A204.1 (cell line): ENCODE measurements around the gene PPP1R13L.
"Not testable (repeated sequence)": the region's sequence is repeated elsewhere in the genome, so short reads cannot be mapped to it uniquely, and the experiment has no call there.

ENCODE experiments used
- FAIRE-seq: peaks from 2 replicates; lab custom pipeline; 2012; peaks lifted over from hg19 to GRCh38; lab: Jason Lieb, UNC

The PPP1R13L gene

GRCh38 chr19:45432543-45432942, 27.7 kb upstream of the PPP1R13L start:
- FAIRE-seq = not testable (repeated sequence)

- not testable (repeated sequence) for FAIRE-seq
These were observed 26.1 kb upstream of the PPP1R13L start for GRCh38 chr19:45431008-45431407.

- FAIRE-seq = not testable (repeated sequence)
These were observed 25.0 kb upstream of the PPP1R13L start for GRCh38 chr19:45429896-45430295.

GRCh38 chr19:45428384-45429231, 23.7 kb upstream of the PPP1R13L start:
- FAIRE-seq = no peak

- FAIRE-seq = peak; percentile 86
These were observed 19.6 kb upstream of the PPP1R13L start for GRCh38 chr19:45424191-45425058.

- peak; percentile 87 for FAIRE-seq
These were observed 18.8 kb upstream of the PPP1R13L start, which contains the start of gene ERCC1 for GRCh38 chr19:45423589-45424190. Gene ERCC1, minus strand, starts transcription at chr19:45423917. Its CDS starts 543 bp downstream, at chr19:45423374.

- FAIRE-seq = no peak
These were observed 18.2 kb upstream of the PPP1R13L start for GRCh38 chr19:45423033-45423588.

GRCh38 chr19:45421947-45422498, 17.2 kb upstream of the PPP1R13L start:
- no peak for FAIRE-seq

GRCh38 chr19:45420871-45421270, 16.0 kb upstream of the PPP1R13L start:
- no peak for FAIRE-seq

- no peak for FAIRE-seq
These were observed 15.5 kb upstream of the PPP1R13L start for GRCh38 chr19:45420356-45420755.

- FAIRE-seq = no peak
These were observed 15.0 kb upstream of the PPP1R13L start for GRCh38 chr19:45419895-45420294.

GRCh38 chr19:45419396-45419795, 14.5 kb upstream of the PPP1R13L start:
- FAIRE-seq = no peak

GRCh38 chr19:45418802-45419201, 13.9 kb upstream of the PPP1R13L start:
- FAIRE-seq = no peak

- FAIRE-seq = no peak
These were observed 12.3 kb upstream of the PPP1R13L start for GRCh38 chr19:45417151-45417550.

GRCh38 chr19:45414468-45414867, 9.6 kb upstream of the PPP1R13L start:
- FAIRE-seq = no peak

GRCh38 chr19:45413497-45413896, 8.6 kb upstream of the PPP1R13L start:
- no peak for FAIRE-seq

- not testable (repeated sequence) for FAIRE-seq
These were observed 5.5 kb upstream of the PPP1R13L start for GRCh38 chr19:45410330-45410729.

- no peak for FAIRE-seq
These were observed 4.7 kb upstream of the PPP1R13L start for GRCh38 chr19:45409557-45409920.

- no peak for FAIRE-seq
These were observed 4.1 kb upstream of the PPP1R13L start for GRCh38 chr19:45408830-45409556.

GRCh38 chr19:45408121-45408520, 3.3 kb upstream of the PPP1R13L start:
- FAIRE-seq = no peak

GRCh38 chr19:45407585-45407984, 2.7 kb upstream of the PPP1R13L start:
- FAIRE-seq = not testable (repeated sequence)

- no peak for FAIRE-seq
These were observed 2.2 kb upstream of the PPP1R13L start for GRCh38 chr19:45407091-45407375.
